ENCODE measurements around the gene SLC4A4. TPM values are rescaled to one million over a fixed set of nuclear protein-coding genes. Genes with fewer than 3 reads are reported as not detected.
"Not testable (repeated sequence)": the region's sequence is repeated elsewhere in the genome, so short reads cannot be mapped to it uniquely, and the experiment has no call there.

The SLC4A4 gene
- total RNA-seq, 1 experiment from 2014 or later = 0.05 TPM

GRCh38 chr4:71406459-71406963 lies 67.7 kb downstream of the SLC4A4 start:
- DNase-seq (ENCODE audit: low read depth in 1 of 2, low spot score in 2 of 2) = no peak
- Histone ChIP-seq H3K27me3 (replicated peaks) (no peaks in the 10 kb centered on the region), H3K4me1 (replicated peaks) (no peaks in the 10 kb centered on the region), H3K27ac (no peak overlapping the region), H3K4me3 (no peak overlapping the region), H3K9me3 (replicated peaks) (no peaks in the 10 kb centered on the region; the same call in 1 of the 2 replicates), H3K36me3 (no peaks in the 10 kb centered on the region)

GRCh38 chr4:71408961-71409360 lies 70.1 kb downstream of the SLC4A4 start:
- H3K4me3 ChIP-seq, H3K36me3 ChIP-seq: not testable (repeated sequence)

GRCh38 chr4:71411981-71412380 lies 73.2 kb downstream of the SLC4A4 start:
- H3K27ac ChIP-seq = no peak overlapping the region
- no peaks in the 10 kb centered on the region for H3K36me3 ChIP-seq
- no peaks in the 10 kb centered on the region; the same call in 1 of the 2 replicates for H3K9me3 ChIP-seq (replicated peaks)
- H3K27me3 ChIP-seq (replicated peaks) = no peaks in the 10 kb centered on the region
- H3K4me3 ChIP-seq = no peak overlapping the region
- no peak for DNase-seq (ENCODE audit: low read depth in 1 of 2, low spot score in 2 of 2)
- no peaks in the 10 kb centered on the region for H3K4me1 ChIP-seq (replicated peaks)

More at GRCh38 chr4:71408961-71409360, 70.1 kb downstream of the SLC4A4 start:
- H3K9me3 ChIP-seq (replicated peaks); H3K27ac ChIP-seq; DNase-seq (ENCODE audit: low read depth in 1 of 2, low spot score in 2 of 2); H3K27me3 ChIP-seq (replicated peaks); H3K4me1 ChIP-seq (replicated peaks): not testable (repeated sequence)

GRCh38 chr4:71415491-71415890 lies 76.7 kb downstream of the SLC4A4 start:
- DNase-seq (ENCODE audit: low read depth in 1 of 2, low spot score in 2 of 2) = no peak
- Histone ChIP-seq H3K27me3 (replicated peaks) (no peaks in the 10 kb centered on the region), H3K36me3 (no peaks in the 10 kb centered on the region), H3K9me3 (replicated peaks) (no peaks in the 10 kb centered on the region; the same call in 1 of the 2 replicates), H3K27ac (no peak overlapping the region), H3K4me3 (no peak overlapping the region), H3K4me1 (replicated peaks) (no peaks in the 10 kb centered on the region)

GRCh38 chr4:71417150-71417549 lies 78.3 kb downstream of the SLC4A4 start:
- Histone ChIP-seq H3K9me3 (replicated peaks) (no peaks in the 10 kb centered on the region), H3K4me1 (replicated peaks) (no peaks in the 10 kb centered on the region), H3K27ac (no peak overlapping the region), H3K36me3 (no peaks in the 10 kb centered on the region), H3K4me3 (no peak overlapping the region), H3K27me3 (replicated peaks) (no peaks in the 10 kb centered on the region)
- no peak for DNase-seq (ENCODE audit: low read depth in 1 of 2, low spot score in 2 of 2)

GRCh38 chr4:71426381-71427042 lies 87.7 kb downstream of the SLC4A4 start:
- DNase-seq (ENCODE audit: low read depth in 1 of 2, low spot score in 2 of 2) = no peak
- Histone ChIP-seq H3K36me3 (no peaks in the 10 kb centered on the region), H3K4me3 (no peak overlapping the region), H3K27ac (no peak overlapping the region), H3K27me3 (replicated peaks) (no peaks in the 10 kb centered on the region), H3K4me1 (replicated peaks) (no peaks in the 10 kb centered on the region), H3K9me3 (replicated peaks) (no peaks in the 10 kb centered on the region)

GRCh38 chr4:71429106-71429505 lies 90.3 kb downstream of the SLC4A4 start:
- DNase-seq (ENCODE audit: low read depth in 1 of 2, low spot score in 2 of 2) = no peak
- no peaks in the 10 kb centered on the region for H3K27me3 ChIP-seq (replicated peaks)
- no peak overlapping the region for H3K27ac ChIP-seq
- H3K9me3 ChIP-seq (replicated peaks) = no peaks in the 10 kb centered on the region
- no peaks in the 10 kb centered on the region for H3K36me3 ChIP-seq
- no peaks in the 10 kb centered on the region for H3K4me1 ChIP-seq (replicated peaks)
- no peak overlapping the region for H3K4me3 ChIP-seq

GRCh38 chr4:71429962-71430361 lies 91.1 kb downstream of the SLC4A4 start:
- no peaks in the 10 kb centered on the region for H3K4me1 ChIP-seq (replicated peaks)
- no peaks in the 10 kb centered on the region for H3K27me3 ChIP-seq (replicated peaks)
- no peaks in the 10 kb centered on the region for H3K36me3 ChIP-seq
- H3K4me3 ChIP-seq = no peak overlapping the region
- H3K27ac ChIP-seq = no peak overlapping the region
- no peaks in the 10 kb centered on the region for H3K9me3 ChIP-seq (replicated peaks)
- no peak for DNase-seq (ENCODE audit: low read depth in 1 of 2, low spot score in 2 of 2)

GRCh38 chr4:71430609-71431008 lies 91.8 kb downstream of the SLC4A4 start:
- Histone ChIP-seq H3K27ac (no peak overlapping the region), H3K4me3 (no peak overlapping the region), H3K27me3 (replicated peaks) (no peaks in the 10 kb centered on the region), H3K36me3 (no peaks in the 10 kb centered on the region), H3K9me3 (replicated peaks) (no peaks in the 10 kb centered on the region), H3K4me1 (replicated peaks) (no peaks in the 10 kb centered on the region)
- no peak for DNase-seq (ENCODE audit: low read depth in 1 of 2, low spot score in 2 of 2)

- no peak overlapping the region for H3K27ac ChIP-seq
- no peak for DNase-seq (ENCODE audit: low read depth in 1 of 2, low spot score in 2 of 2)
- H3K9me3 ChIP-seq (replicated peaks) = no peaks in the 10 kb centered on the region
- no peaks in the 10 kb centered on the region for H3K36me3 ChIP-seq
- H3K27me3 ChIP-seq (replicated peaks) = no peaks in the 10 kb centered on the region
- H3K4me1 ChIP-seq (replicated peaks) = no peaks in the 10 kb centered on the region
- H3K4me3 ChIP-seq = no peak overlapping the region
Observed at GRCh38 chr4:71440612-71441011, 101.8 kb downstream of the SLC4A4 start.

GRCh38 chr4:71441186-71442169 lies 102.7 kb downstream of the SLC4A4 start:
- H3K9me3 ChIP-seq (replicated peaks) = no peaks in the 10 kb centered on the region
- DNase-seq (ENCODE audit: low read depth in 1 of 2, low spot score in 2 of 2) = no peak
- H3K27me3 ChIP-seq (replicated peaks) = no peaks in the 10 kb centered on the region
- no peak overlapping the region for H3K27ac ChIP-seq
- no peaks in the 10 kb centered on the region for H3K36me3 ChIP-seq
- no peak overlapping the region for H3K4me3 ChIP-seq
- no peaks in the 10 kb centered on the region for H3K4me1 ChIP-seq (replicated peaks)

GRCh38 chr4:71442336-71442735 lies 103.5 kb downstream of the SLC4A4 start:
- no peaks in the 10 kb centered on the region for H3K4me1 ChIP-seq (replicated peaks)
- no peaks in the 10 kb centered on the region for H3K27me3 ChIP-seq (replicated peaks)
- DNase-seq (ENCODE audit: low read depth in 1 of 2, low spot score in 2 of 2) = no peak
- H3K27ac ChIP-seq = no peak overlapping the region
- no peaks in the 10 kb centered on the region for H3K36me3 ChIP-seq
- H3K4me3 ChIP-seq = no peak overlapping the region
- H3K9me3 ChIP-seq (replicated peaks) = no peaks in the 10 kb centered on the region

GRCh38 chr4:71444395-71444794 lies 105.6 kb downstream of the SLC4A4 start:
- no peak for DNase-seq (ENCODE audit: low read depth in 1 of 2, low spot score in 2 of 2)
- no peaks in the 10 kb centered on the region for H3K36me3 ChIP-seq
- no peaks in the 10 kb centered on the region for H3K4me1 ChIP-seq (replicated peaks)
- H3K4me3 ChIP-seq = no peak overlapping the region
- no peaks in the 10 kb centered on the region for H3K9me3 ChIP-seq (replicated peaks)
- H3K27ac ChIP-seq = no peak overlapping the region
- H3K27me3 ChIP-seq (replicated peaks) = no peaks in the 10 kb centered on the region

GRCh38 chr4:71445811-71446210 lies 107.0 kb downstream of the SLC4A4 start:
- Histone ChIP-seq H3K4me3 (no peak overlapping the region), H3K9me3 (replicated peaks) (no peaks in the 10 kb centered on the region), H3K36me3 (no peaks in the 10 kb centered on the region), H3K27ac (no peak overlapping the region), H3K4me1 (replicated peaks) (no peaks in the 10 kb centered on the region), H3K27me3 (replicated peaks) (no peaks in the 10 kb centered on the region)
- no peak for DNase-seq (ENCODE audit: low read depth in 1 of 2, low spot score in 2 of 2)

Measured in SJSA1 (cell line).